ENCODE results near the gene PPM1H.
"Not testable (repeated sequence)": the region's sequence is repeated elsewhere in the genome, so short reads cannot be mapped to it uniquely, and the experiment has no call there.

Gene PPM1H

GRCh38 chr12:62971769-62972525 lies 37.0 kb upstream of the PPM1H start:
- no peak overlapping the region for H3K4me3 ChIP-seq (ENCODE audit: low read depth, low read length)
- TF ChIP-seq CTCF (IDR thresholded peaks at IDR 0.05; ENCODE audit: low read depth, low read length): no peak

GRCh38 chr12:62969695-62970094 lies 34.7 kb upstream of the PPM1H start:
- no peak overlapping the region for H3K4me3 ChIP-seq (ENCODE audit: low read depth, low read length)
- TF ChIP-seq CTCF (IDR thresholded peaks at IDR 0.05; ENCODE audit: low read depth, low read length): no peak

GRCh38 chr12:62967701-62968100 lies 32.8 kb upstream of the PPM1H start:
- no peak overlapping the region for H3K4me3 ChIP-seq (ENCODE audit: low read depth, low read length)
- TF ChIP-seq CTCF (IDR thresholded peaks at IDR 0.05; ENCODE audit: low read depth, low read length): no peak

GRCh38 chr12:62966990-62967506 lies 32.1 kb upstream of the PPM1H start:
- TF ChIP-seq CTCF (IDR thresholded peaks at IDR 0.05; ENCODE audit: low read depth, low read length): no peak
- H3K4me3 ChIP-seq (ENCODE audit: low read depth, low read length): no peak overlapping the region

- H3K4me3 ChIP-seq (ENCODE audit: low read depth, low read length): not testable (repeated sequence)
Measured at GRCh38 chr12:62966446-62966989, 31.6 kb upstream of the PPM1H start.

GRCh38 chr12:62965700-62966099 lies 30.8 kb upstream of the PPM1H start:
- not testable (repeated sequence) for H3K4me3 ChIP-seq (ENCODE audit: low read depth, low read length)

- not testable (repeated sequence) for H3K4me3 ChIP-seq (ENCODE audit: low read depth, low read length)
Measured at GRCh38 chr12:62965242-62965641, 30.3 kb upstream of the PPM1H start.

- no peak overlapping the region for H3K4me3 ChIP-seq (ENCODE audit: low read depth, low read length)
- no peak for TF ChIP-seq CTCF (IDR thresholded peaks at IDR 0.05; ENCODE audit: low read depth, low read length)
Measured at GRCh38 chr12:62963486-62964041, 28.6 kb upstream of the PPM1H start.

GRCh38 chr12:62960324-62960723 lies 25.4 kb upstream of the PPM1H start:
- TF ChIP-seq CTCF (IDR thresholded peaks at IDR 0.05; ENCODE audit: low read depth, low read length): no peak
- no peak overlapping the region for H3K4me3 ChIP-seq (ENCODE audit: low read depth, low read length)
